ENCODE results near the gene KY. TPM values are rescaled to one million over a fixed set of nuclear protein-coding genes. Genes with fewer than 3 reads are reported as not detected.

The KY gene
- polyA plus RNA-seq, 1 donor (not counting 4 experiments of a cell fraction or from before 2014, with no cell fraction given) = not detected

GRCh38 chr3:134610432-134611385 is 40.1 kb downstream of the KY start:
- TF ChIP-seq, protein P1, sequence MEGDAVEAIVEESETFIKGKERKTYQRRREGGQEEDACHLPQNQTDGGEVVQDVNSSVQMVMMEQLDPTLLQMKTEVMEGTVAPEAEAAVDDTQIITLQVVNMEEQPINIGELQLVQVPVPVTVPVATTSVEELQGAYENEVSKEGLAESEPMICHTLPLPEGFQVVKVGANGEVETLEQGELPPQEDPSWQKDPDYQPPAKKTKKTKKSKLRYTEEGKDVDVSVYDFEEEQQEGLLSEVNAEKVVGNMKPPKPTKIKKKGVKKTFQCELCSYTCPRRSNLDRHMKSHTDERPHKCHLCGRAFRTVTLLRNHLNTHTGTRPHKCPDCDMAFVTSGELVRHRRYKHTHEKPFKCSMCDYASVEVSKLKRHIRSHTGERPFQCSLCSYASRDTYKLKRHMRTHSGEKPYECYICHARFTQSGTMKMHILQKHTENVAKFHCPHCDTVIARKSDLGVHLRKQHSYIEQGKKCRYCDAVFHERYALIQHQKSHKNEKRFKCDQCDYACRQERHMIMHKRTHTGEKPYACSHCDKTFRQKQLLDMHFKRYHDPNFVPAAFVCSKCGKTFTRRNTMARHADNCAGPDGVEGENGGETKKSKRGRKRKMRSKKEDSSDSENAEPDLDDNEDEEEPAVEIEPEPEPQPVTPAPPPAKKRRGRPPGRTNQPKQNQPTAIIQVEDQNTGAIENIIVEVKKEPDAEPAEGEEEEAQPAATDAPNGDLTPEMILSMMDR (optimal IDR thresholded peaks at IDR 0.05 in 1 of 3, IDR thresholded peaks at IDR 0.05 in 1 of 3, conservative IDR thresholded peaks at IDR 0.05 in 1 of 3; ENCODE audit: extremely low read depth in 1 of 3, insufficient read depth in 2 of 3, low read length in 3 of 3) = no peak
- TF ChIP-seq EZH2 (IDR thresholded peaks at IDR 0.05; ENCODE audit: low read length) = no peak
- no peak for FAIRE-seq
- Histone ChIP-seq H3K36me3 (ENCODE audit: control insufficient read depth in 2 of 2, extremely low read depth in 1 of 2, insufficient read depth in 2 of 2, low read length in 2 of 2) (no peaks in the 10 kb centered on the region), H3K4me2 (ENCODE audit: control insufficient read depth, extremely low read depth, insufficient read depth, low read depth, low read length) (no peak overlapping the region), H3K79me2 (ENCODE audit: control insufficient read depth, insufficient read depth, low read length) (no peaks in the 10 kb centered on the region), H2AFZ (ENCODE audit: control insufficient read depth, low read length) (no peak overlapping the region), H3K9me1 (ENCODE audit: control insufficient read depth, extremely low read depth, insufficient read depth, low read length) (no peaks in the 10 kb centered on the region), H3K27ac (ENCODE audit: control insufficient read depth, insufficient read depth, low read length) (no peak overlapping the region), H3K9me3 (ENCODE audit: control insufficient read depth, low read depth, low read length) (no peaks in the 10 kb centered on the region), H3K27me3 (ENCODE audit: control insufficient read depth, extremely low read depth, insufficient read depth, low read length) (peaks cover 3% of the 10 kb centered on the region), H3K9ac (ENCODE audit: control insufficient read depth, extremely low read depth, insufficient read depth, low read length) (no peak overlapping the region), H3K4me1 (ENCODE audit: control insufficient read depth, extremely low read depth, insufficient read depth, low read length) (no peaks in the 10 kb centered on the region), H3K4me3 (ENCODE audit: control insufficient read depth in 2 of 3, extremely low read depth in 1 of 3, insufficient read depth in 2 of 3, low read depth in 1 of 3, low read length in 3 of 3) (no peak overlapping the region), H4K20me1 (ENCODE audit: control insufficient read depth, extremely low read depth, insufficient read depth, low read length) (no peaks in the 10 kb centered on the region)
- DNase-seq (ENCODE audit: low read depth, low spot score) = no peak
- dilution Hi-C loops (cut with MboI; ENCODE audit: extremely low pct_ligation_motif_present, low sequenced_read_pairs) = no loop called here

GRCh38 chr3:134609821-134610431 is 40.9 kb downstream of the KY start:
- dilution Hi-C loops (cut with MboI; ENCODE audit: extremely low pct_ligation_motif_present, low sequenced_read_pairs) = no loop called here
- no peak for FAIRE-seq
- TF ChIP-seq, protein P1 (optimal IDR thresholded peaks at IDR 0.05 in 1 of 3, IDR thresholded peaks at IDR 0.05 in 1 of 3, conservative IDR thresholded peaks at IDR 0.05 in 1 of 3; ENCODE audit: extremely low read depth in 1 of 3, insufficient read depth in 2 of 3, low read length in 3 of 3) = no peak
- TF ChIP-seq EZH2 (IDR thresholded peaks at IDR 0.05; ENCODE audit: low read length) = no peak
- Histone ChIP-seq H3K79me2 (ENCODE audit: control insufficient read depth, insufficient read depth, low read length) (no peaks in the 10 kb centered on the region), H3K27me3 (ENCODE audit: control insufficient read depth, extremely low read depth, insufficient read depth, low read length) (peaks cover 3% of the 10 kb centered on the region), H3K4me2 (ENCODE audit: control insufficient read depth, extremely low read depth, insufficient read depth, low read depth, low read length) (no peak overlapping the region), H3K9ac (ENCODE audit: control insufficient read depth, extremely low read depth, insufficient read depth, low read length) (no peak overlapping the region), H4K20me1 (ENCODE audit: control insufficient read depth, extremely low read depth, insufficient read depth, low read length) (no peaks in the 10 kb centered on the region), H3K9me1 (ENCODE audit: control insufficient read depth, extremely low read depth, insufficient read depth, low read length) (no peaks in the 10 kb centered on the region), H2AFZ (ENCODE audit: control insufficient read depth, low read length) (no peak overlapping the region), H3K4me1 (ENCODE audit: control insufficient read depth, extremely low read depth, insufficient read depth, low read length) (no peaks in the 10 kb centered on the region), H3K4me3 (ENCODE audit: control insufficient read depth in 2 of 3, extremely low read depth in 1 of 3, insufficient read depth in 2 of 3, low read depth in 1 of 3, low read length in 3 of 3) (no peak overlapping the region), H3K27ac (ENCODE audit: control insufficient read depth, insufficient read depth, low read length) (no peak overlapping the region), H3K9me3 (ENCODE audit: control insufficient read depth, low read depth, low read length) (no peaks in the 10 kb centered on the region), H3K36me3 (ENCODE audit: control insufficient read depth in 2 of 2, extremely low read depth in 1 of 2, insufficient read depth in 2 of 2, low read length in 2 of 2) (no peaks in the 10 kb centered on the region)
- no peak for DNase-seq (ENCODE audit: low read depth, low spot score)

All from keratinocyte (primary cell).